WTC11 (cell line): Measurements from ENCODE around the gene SDHA. TPM values are rescaled to one million over a fixed set of nuclear protein-coding genes. Genes with fewer than 3 reads are reported as not detected.
"Not testable (repeated sequence)": the region's sequence is repeated elsewhere in the genome, so short reads cannot be mapped to it uniquely, and the experiment has no call there.

Experiments
- ATAC-seq: fragments of 200-7000 bp; cut with Tn5 transposase; 2 replicates; pipeline ENCODE4 v1.10.0; 2021; ENCODE audit warnings: mild to moderate bottlenecking, moderate library complexity
- CTCF ChIA-PET: fragments of 300-600 bp; sonication (Branson Sonifier 250); formaldehyde crosslinking; loops from one replicate; lab custom pipeline; 2021; ENCODE audit warnings: antibody characterized with exemption; lab: Charles Lee
- POLR2A ChIA-PET: fragments of 350-600 bp; sonication (Branson Sonifier 250); formaldehyde crosslinking; loops from one replicate; lab custom pipeline; 2021; ENCODE audit warnings: antibody characterized with exemption; lab: Charles Lee
- DNase-seq: peaks from one replicate; pipeline ENCODE4 v3.0.0; 2021; ENCODE audit warnings: low spot score
- H3K27ac Mint-ChIP-seq: 2 replicates; pipeline ENCODE4 v1.8.0; 2021; ENCODE audit warnings: mixed read lengths
- H3K27me3 Mint-ChIP-seq: 2 replicates; pipeline ENCODE4 v1.8.0; 2021; ENCODE audit warnings: low read depth, mild to moderate bottlenecking, moderate library complexity, mixed read lengths
- H3K36me3 Mint-ChIP-seq: 2 replicates; pipeline ENCODE4 v1.8.0; 2021; ENCODE audit warnings: mixed read lengths
- H3K4me1 Mint-ChIP-seq: 2 replicates; pipeline ENCODE4 v1.8.0; 2022; ENCODE audit warnings: mixed read lengths
- H3K4me3 Mint-ChIP-seq: 2 replicates; pipeline ENCODE4 v1.8.0; 2021; ENCODE audit warnings: mild to moderate bottlenecking, moderate library complexity, mixed read lengths
- H3K9me3 Mint-ChIP-seq: 2 replicates; pipeline ENCODE4 v1.8.0; 2021; ENCODE audit warnings: mixed read lengths
- CREB1 ChIP-seq: sonication (generic); formaldehyde crosslinking; IDR thresholded peaks from 2 replicates; pipeline ENCODE4 v1.8.0; 2023; ENCODE audit warnings: mild to moderate bottlenecking, missing genetic modification reagents
- GRHL2 ChIP-seq: fragments of 250-450 bp; sonication (Bioruptor Pico); IDR thresholded peaks from 2 replicates; pipeline ENCODE4 v1.8.0; 2022; ENCODE audit warnings: mild to moderate bottlenecking, moderate library complexity; ENCODE audit not compliant: insufficient replicate concordance, severe bottlenecking
- ZNF396 ChIP-seq: fragments of 250-450 bp; sonication (Bioruptor Pico); IDR thresholded peaks from 2 replicates; pipeline ENCODE4 v1.8.0; 2021; ENCODE audit warnings: mild to moderate bottlenecking, moderate library complexity, borderline replicate concordance
- ZNF423 ChIP-seq: fragments of 250-450 bp; sonication (Bioruptor Pico); IDR thresholded peaks from 2 replicates; pipeline ENCODE4 v2.1.2; 2022; ENCODE audit warnings: mild to moderate bottlenecking, moderate library complexity
- total RNA-seq: library from RNA; stranded (reverse); gene quantifications from 3 replicates; pipeline ENCODE4 v1.2.3, GENCODE V29; 2021

The SDHA gene
- total RNA-seq, 1 experiment from 2014 or later: 145 TPM

DNA sequence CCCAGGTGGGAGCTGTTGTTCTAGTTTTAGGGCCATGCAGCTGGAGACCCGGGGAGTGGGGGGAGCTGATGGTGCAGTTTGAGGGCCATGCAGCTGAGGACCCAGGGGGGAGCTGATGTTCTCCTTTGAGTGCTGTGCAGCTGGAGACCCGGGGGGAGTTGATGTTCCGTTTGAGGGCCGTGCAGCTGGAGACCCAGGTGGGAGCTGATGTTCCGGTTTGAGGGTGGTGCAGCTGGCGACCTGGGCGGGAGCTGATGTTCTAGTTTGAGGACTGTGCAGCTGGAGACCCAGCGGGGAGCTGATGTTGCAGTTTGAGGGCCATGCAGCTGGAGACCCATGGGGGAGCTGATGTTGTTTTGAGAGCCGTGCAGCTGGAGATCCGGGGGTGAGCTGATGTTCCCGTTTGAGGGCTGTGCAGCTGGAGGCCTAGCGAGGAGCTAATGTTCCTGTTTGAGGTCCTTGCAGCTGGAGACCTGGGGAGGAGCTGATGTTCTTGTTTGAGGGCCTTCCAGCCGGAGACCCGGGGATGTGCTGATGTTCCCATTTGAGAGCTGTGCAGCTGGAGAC lies 68.0 kb downstream of the SDHA start (continued):
- TF ChIP-seq CREB1 (CRISPR knock-in tag) (no peak), ZNF396 (no peak), GRHL2 (CRISPR knock-in tag) (no peak)

- H3K4me1 Mint-ChIP-seq, CTCF ChIA-PET, POLR2A ChIA-PET, H3K9me3 Mint-ChIP-seq, DNase-seq, ATAC-seq, H3K27me3 Mint-ChIP-seq, H3K27ac Mint-ChIP-seq, H3K4me3 Mint-ChIP-seq: not testable (repeated sequence)
- peaks cover 42% of the 10 kb centered on the region for H3K36me3 Mint-ChIP-seq
Observed at GRCh38 chr5:290200-290599, 72.1 kb downstream of the SDHA start.

DNA sequence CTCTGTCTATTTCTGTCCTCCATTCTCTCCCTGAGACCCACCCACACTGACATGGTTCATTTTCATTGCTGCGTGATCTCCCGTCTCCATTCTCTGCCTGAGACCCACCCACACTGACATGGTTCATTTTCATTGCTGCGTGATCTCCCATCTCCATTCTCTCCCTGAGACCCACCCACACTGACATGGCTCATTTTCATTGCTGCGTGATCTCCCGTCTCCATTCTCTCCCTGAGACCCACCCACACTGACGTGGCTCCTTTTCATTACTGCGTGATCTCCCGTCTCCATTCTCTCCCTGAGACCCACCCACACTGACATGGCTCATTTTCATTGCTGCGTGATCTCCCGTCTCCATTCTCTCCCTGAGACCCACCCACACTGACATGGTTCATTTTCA lies 73.2 kb downstream of the SDHA start:
- H3K27me3 Mint-ChIP-seq, H3K4me1 Mint-ChIP-seq, ATAC-seq, DNase-seq, CTCF ChIA-PET, H3K4me3 Mint-ChIP-seq, POLR2A ChIA-PET, H3K9me3 Mint-ChIP-seq: not testable (repeated sequence)
- Mint-ChIP-seq H3K36me3 (peaks cover 32% of the 10 kb centered on the region), H3K27ac (peak overlapping the region; percentile 72; the same call in 1 of the 2 replicates)

GRCh38 chr5:294788-295187 lies 76.7 kb downstream of the SDHA start:
- H3K9me3 Mint-ChIP-seq, H3K4me3 Mint-ChIP-seq, POLR2A ChIA-PET, ATAC-seq, DNase-seq, H3K27me3 Mint-ChIP-seq, H3K27ac Mint-ChIP-seq, CTCF ChIA-PET: not testable (repeated sequence)
- peaks cover 25% of the 10 kb centered on the region for H3K36me3 Mint-ChIP-seq
- peaks cover 31% of the 10 kb centered on the region for H3K4me1 Mint-ChIP-seq

DNA sequence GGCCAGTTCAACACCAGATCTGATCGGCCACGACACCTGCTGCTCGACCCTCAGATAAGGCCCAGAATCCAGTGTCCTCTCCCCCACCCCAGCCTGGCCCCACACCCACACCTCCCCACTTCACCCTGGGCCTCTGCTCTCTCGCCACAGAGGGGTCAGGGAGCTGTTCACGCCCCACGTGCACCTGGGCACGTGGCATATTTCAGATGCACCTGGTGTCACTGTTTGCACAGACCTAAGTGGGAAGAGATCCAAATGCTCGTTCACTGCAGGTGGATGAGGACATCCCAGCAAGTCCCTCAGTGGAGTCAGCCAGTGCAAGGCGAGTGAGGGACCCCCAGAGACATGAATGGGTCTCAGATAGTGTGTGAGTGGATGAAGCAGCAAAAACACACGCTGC lies 78.1 kb downstream of the SDHA start:
- DNase-seq, CTCF ChIA-PET, H3K27me3 Mint-ChIP-seq, H3K4me3 Mint-ChIP-seq, H3K9me3 Mint-ChIP-seq, POLR2A ChIA-PET, ATAC-seq: not testable (repeated sequence)
- H3K4me1 Mint-ChIP-seq: peaks cover 37% of the 10 kb centered on the region
- H3K27ac Mint-ChIP-seq: peak overlapping the region; percentile 67
- peaks cover 23% of the 10 kb centered on the region for H3K36me3 Mint-ChIP-seq

DNA sequence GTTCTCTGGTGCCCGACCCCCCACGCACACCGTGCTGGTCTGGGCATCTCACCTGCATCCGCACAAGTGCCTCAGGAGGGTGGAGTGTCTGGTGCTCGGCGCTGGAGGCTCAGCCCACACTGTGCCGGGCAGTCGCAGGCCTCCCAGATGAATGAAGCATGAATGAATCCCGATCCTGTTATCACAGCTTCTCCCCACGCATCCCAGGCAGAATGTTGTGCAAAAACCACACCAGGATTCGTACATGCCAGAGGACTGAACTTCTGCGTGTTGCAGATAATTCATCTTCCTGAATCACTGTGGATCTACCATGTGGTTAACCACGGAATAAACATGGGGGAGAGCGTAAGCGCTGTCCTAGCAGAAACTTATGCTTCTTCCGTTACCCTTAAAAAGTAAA lies 78.8 kb downstream of the SDHA start:
- H3K27me3 Mint-ChIP-seq, POLR2A ChIA-PET, ATAC-seq, H3K9me3 Mint-ChIP-seq, CTCF ChIA-PET, DNase-seq, H3K4me3 Mint-ChIP-seq: not testable (repeated sequence)
- Mint-ChIP-seq H3K27ac (peak overlapping the region; percentile 49; the same call in 1 of the 2 replicates), H3K36me3 (peaks cover 15% of the 10 kb centered on the region), H3K4me1 (peaks cover 45% of the 10 kb centered on the region)

DNA sequence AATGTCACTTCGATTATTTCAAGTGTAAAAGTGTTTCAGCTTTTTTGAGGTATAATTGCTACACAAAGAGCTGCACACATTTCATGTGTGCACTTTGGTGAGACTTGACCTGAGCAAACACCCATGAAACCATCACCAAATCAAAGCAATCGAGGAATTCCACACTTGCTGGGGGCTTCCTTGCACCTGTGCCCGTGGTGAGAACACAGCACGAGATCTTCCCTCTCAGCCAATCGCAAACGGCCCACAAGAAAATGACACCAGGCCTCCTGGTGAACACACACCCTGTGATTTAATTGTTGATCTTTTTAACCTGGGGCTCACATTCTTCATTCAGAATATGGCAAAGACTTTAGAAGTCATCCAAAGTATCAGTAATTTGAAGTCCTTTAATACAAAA lies 79.3 kb downstream of the SDHA start:
- CTCF ChIA-PET: not testable (repeated sequence)
- peak overlapping the region; percentile 29; the same call in 1 of the 2 replicates for H3K4me3 Mint-ChIP-seq

DNA sequence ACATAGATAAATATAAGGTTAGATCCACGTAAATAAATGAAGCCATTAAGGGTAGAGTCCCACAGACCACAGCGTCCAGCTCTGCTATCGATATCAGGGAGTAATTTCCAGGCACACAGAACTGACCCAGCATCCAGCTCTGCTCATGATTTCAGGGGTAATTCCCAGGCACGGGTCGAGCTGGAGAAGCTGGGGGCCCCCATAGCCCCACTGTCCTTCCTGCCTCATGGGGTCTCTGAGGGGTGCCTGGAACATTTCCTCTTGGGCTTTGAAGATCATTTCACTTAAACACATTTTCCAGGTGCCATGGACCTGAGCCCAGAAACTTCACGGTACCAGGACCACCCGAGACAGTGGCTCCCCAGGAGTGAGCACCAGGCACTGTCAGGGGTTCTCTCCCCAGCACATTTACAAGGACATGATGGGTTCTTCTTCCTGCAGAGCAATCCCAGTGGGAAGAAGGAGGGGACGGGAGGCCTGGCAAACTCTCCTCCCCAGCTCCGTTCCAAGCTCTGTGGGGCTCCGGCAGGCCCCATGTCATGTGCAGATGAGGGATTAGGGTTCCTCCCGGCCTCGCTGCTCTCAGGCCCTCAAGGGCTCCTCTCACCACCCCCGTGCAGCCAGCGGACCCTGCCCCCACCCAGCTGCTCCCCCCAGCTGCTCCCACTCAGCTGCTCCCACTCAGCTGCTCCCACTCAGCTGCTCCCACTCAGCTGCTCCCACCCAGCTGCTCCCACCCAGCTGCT lies 80.0 kb downstream of the SDHA start:
- H3K36me3 Mint-ChIP-seq, H3K9me3 Mint-ChIP-seq, H3K27me3 Mint-ChIP-seq, POLR2A ChIA-PET, DNase-seq, H3K4me3 Mint-ChIP-seq: not testable (repeated sequence)
- ATAC-seq: peak; percentile 62
- Mint-ChIP-seq H3K4me1 (peaks cover 57% of the 10 kb centered on the region), H3K27ac (peak overlapping the region; percentile 70)
- peak; percentile 54; the same call in 1 of the 2 replicates for TF ChIP-seq ZNF423 (CRISPR knock-in tag)
- CTCF ChIA-PET: interaction anchor here (1.0 to 1.4 kb wide), 2 partner anchors 11 to 80 kb away, joined by 4 read pairs; partner anchors contain the start of gene SDHA

More for the DNA sequence above, 79.3 kb downstream of the SDHA start:
- peak overlapping the region; percentile 92 for H3K27ac Mint-ChIP-seq
- POLR2A ChIA-PET, DNase-seq, H3K27me3 Mint-ChIP-seq, H3K9me3 Mint-ChIP-seq: not testable (repeated sequence)
- peak; percentile 25; the same call in 1 of the 2 replicates for ATAC-seq
- peaks cover 10% of the 10 kb centered on the region for H3K36me3 Mint-ChIP-seq
- H3K4me1 Mint-ChIP-seq: peaks cover 50% of the 10 kb centered on the region
